ENCODE results near the gene TRABD2A. TPM values are rescaled to one million over a fixed set of nuclear protein-coding genes. Genes with fewer than 3 reads are reported as not detected.

TRABD2A gene, protein sequence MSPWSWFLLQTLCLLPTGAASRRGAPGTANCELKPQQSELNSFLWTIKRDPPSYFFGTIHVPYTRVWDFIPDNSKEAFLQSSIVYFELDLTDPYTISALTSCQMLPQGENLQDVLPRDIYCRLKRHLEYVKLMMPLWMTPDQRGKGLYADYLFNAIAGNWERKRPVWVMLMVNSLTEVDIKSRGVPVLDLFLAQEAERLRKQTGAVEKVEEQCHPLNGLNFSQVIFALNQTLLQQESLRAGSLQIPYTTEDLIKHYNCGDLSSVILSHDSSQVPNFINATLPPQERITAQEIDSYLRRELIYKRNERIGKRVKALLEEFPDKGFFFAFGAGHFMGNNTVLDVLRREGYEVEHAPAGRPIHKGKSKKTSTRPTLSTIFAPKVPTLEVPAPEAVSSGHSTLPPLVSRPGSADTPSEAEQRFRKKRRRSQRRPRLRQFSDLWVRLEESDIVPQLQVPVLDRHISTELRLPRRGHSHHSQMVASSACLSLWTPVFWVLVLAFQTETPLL
- 1 to 10 TPM; 2.2 to 7.4 (median 5.6) TPM for total RNA-seq

DNA sequence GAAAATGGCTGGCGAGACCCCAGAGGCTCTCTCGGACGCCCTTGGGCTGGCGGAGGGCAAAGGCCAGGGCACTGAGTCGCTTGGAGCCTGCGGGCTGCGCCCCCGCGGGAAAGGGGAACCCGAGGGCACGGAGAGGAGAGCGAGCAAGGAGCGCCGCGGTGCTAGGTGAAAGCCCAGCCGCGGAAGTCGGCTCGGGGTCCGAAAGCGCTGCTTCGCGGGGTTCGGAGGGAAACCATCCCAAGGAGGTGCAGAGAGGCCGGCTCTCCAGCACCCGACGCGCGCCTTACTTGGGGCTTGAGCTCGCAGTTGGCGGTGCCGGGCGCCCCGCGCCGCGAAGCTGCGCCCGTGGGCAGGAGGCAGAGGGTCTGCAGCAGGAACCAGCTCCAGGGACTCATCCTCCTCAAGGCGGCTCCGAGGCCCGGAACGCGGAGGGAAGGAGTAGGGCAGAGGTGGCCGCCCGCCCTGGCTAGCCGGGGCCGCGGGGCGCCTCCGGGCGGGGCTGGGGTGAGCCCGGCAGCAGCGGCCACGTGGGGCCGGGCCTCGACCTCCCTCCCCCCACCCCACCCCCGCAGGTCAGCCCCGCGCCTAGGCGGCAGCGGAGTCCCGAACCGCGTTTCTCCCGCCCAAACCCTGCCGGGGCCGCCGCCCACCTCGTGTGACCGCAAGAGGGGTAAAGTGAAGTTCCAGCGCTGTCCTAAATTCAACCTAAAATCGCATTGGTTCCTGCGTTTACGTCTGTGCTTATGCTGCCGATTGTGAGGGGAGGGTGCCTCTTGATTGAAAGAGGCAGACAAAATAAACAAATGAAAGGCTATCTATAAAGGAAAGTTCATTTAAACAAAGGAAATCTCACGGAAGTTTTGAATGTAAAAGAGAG, at the start of gene TRABD2A:
TRABD2A (minus strand) TSS at position 440 of the 877 bp plus-strand sequence; CDS start at position 395, 45 bp downstream.
- H3K4me3 ChIP-seq: peak within 1 kb of the TSS; percentile 43 to 85 (median 57)
- H3K4me1 ChIP-seq: peaks cover 0 to 6% of the 10 kb centered on the region in 2 donors
- no peaks in the 10 kb centered on the region for H3K36me3 ChIP-seq
- H3K27me3 ChIP-seq: peaks cover 6 to 7% of the 10 kb centered on the region in 2 donors
- TF ChIP-seq POLR2AphosphoS5 (IDR thresholded peaks at IDR 0.05) (no peak), POLR2A (IDR thresholded peaks at IDR 0.05) (no peak)
- TF ChIP-seq, protein P1, sequence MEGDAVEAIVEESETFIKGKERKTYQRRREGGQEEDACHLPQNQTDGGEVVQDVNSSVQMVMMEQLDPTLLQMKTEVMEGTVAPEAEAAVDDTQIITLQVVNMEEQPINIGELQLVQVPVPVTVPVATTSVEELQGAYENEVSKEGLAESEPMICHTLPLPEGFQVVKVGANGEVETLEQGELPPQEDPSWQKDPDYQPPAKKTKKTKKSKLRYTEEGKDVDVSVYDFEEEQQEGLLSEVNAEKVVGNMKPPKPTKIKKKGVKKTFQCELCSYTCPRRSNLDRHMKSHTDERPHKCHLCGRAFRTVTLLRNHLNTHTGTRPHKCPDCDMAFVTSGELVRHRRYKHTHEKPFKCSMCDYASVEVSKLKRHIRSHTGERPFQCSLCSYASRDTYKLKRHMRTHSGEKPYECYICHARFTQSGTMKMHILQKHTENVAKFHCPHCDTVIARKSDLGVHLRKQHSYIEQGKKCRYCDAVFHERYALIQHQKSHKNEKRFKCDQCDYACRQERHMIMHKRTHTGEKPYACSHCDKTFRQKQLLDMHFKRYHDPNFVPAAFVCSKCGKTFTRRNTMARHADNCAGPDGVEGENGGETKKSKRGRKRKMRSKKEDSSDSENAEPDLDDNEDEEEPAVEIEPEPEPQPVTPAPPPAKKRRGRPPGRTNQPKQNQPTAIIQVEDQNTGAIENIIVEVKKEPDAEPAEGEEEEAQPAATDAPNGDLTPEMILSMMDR (IDR thresholded peaks at IDR 0.05): no peak
- no peaks in the 10 kb centered on the region for H3K9me3 ChIP-seq
- no peak for DNase-seq (ENCODE audit: low spot score in 2 of 2)
- intact Hi-C loops (cut with DNase I; ENCODE audit: low total_unique reads): no loop called here
- peak within 1 kb of the TSS in 1 of 2 donors; percentile 49 for H3K27ac ChIP-seq

DNA sequence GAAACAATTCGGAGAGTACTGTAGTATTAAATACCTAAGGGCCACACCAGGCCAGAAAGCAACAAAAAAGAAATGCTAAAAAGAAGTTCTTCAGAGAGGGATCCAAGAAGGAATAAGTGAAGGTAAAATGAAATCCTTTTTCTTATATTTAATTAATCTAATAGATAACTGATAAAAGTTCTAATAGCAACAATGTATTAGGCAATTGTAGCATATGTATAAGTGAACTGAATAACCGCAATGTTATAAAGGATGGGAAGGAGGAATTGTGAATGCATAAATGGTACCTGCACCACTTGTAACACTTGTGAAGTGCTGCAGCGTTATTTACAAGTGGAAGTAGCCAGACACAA, 46.4 kb upstream of the TRABD2A start:
- DNase-seq (ENCODE audit: low spot score in 2 of 2): no peak
- H3K4me1 ChIP-seq: no peaks in the 10 kb centered on the region
- H3K36me3 ChIP-seq: no peaks in the 10 kb centered on the region
- TF ChIP-seq, protein P1 (IDR thresholded peaks at IDR 0.05): no peak
- no peak for TF ChIP-seq POLR2AphosphoS5 (IDR thresholded peaks at IDR 0.05)
- no peak for TF ChIP-seq POLR2A (IDR thresholded peaks at IDR 0.05)
- H3K4me3 ChIP-seq: peak overlapping the region in 1 of 3 donors; percentile 52
- intact Hi-C loops (cut with DNase I; ENCODE audit: low total_unique reads): no loop called here
- H3K27ac ChIP-seq: no peak overlapping the region
- H3K27me3 ChIP-seq: no peaks in the 10 kb centered on the region
- no peaks in the 10 kb centered on the region for H3K9me3 ChIP-seq

DNA sequence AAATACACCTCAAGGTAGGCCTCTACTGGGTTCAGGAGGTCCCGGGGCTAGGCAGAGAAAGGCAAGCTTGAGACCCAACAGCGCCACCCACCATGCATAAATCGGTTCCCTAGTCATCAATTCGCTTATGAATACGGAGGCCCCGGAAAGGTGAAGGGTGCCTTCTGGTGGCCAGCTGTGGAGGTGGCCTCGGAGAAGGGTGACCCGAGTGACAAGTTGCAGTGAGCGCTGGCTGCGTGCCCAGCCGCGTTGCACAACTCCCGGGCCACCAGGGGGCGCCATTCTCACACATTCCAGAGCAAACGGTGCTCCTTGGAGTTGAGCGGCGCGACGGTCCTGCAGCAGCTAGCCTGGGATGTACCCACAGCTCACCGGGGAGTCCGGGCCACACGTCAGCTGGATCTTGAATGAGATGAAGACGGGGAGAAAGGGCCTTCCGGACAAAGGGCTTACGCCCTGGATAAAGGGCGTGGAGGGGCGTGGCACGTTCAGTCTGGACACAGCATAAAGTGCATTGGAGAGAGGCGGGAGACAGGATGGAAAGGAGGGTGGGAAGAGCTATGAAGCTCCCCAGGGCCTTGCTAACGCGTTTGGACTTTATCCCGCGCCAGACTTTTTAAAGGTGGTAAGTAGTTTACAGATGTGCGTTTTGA, 45.0 kb upstream of the TRABD2A start:
- H3K27me3 ChIP-seq: no peaks in the 10 kb centered on the region
- TF ChIP-seq, protein P1 (IDR thresholded peaks at IDR 0.05): peak; percentile 97 to 99 (median 98)
- peak; percentile 81 to 89 (median 87) for TF ChIP-seq POLR2AphosphoS5 (IDR thresholded peaks at IDR 0.05)
- TF ChIP-seq POLR2A (IDR thresholded peaks at IDR 0.05): no peak
- H3K36me3 ChIP-seq: no peaks in the 10 kb centered on the region
- H3K27ac ChIP-seq: peak overlapping the region; percentile 65 to 68
- peak; percentile 95 to 98 for DNase-seq (ENCODE audit: low spot score in 2 of 2)
- no peaks in the 10 kb centered on the region for H3K9me3 ChIP-seq
- H3K4me1 ChIP-seq: no peaks in the 10 kb centered on the region
- intact Hi-C loops (cut with DNase I; ENCODE audit: low total_unique reads): no loop called here
- H3K4me3 ChIP-seq: peak overlapping the region; percentile 31 to 60 (median 52)

DNA sequence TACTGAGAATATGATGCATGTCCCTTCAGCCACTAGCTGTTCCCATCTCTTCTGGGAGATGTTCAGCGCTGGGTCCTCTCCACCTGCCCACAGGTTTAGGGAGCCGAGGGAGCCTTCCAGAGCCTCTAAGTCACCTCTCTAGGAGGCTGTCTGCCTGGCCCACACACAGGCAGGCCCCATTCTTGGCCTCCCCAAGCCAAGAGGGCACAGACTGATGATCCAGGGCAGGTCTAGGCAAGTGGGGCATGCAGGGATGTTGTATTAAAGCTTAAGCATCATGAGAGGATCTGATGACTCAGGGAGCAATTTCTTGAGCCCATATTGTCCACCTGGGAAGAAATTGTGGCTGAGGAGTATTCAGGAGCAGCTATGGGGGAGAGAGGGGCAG, 44.4 kb upstream of the TRABD2A start:
- H3K4me3 ChIP-seq: peak overlapping the region in 2 of 3 donors; percentile 52 to 60
- TF ChIP-seq POLR2AphosphoS5 (IDR thresholded peaks at IDR 0.05) (no peak), POLR2A (IDR thresholded peaks at IDR 0.05) (no peak)
- TF ChIP-seq, protein P1 (IDR thresholded peaks at IDR 0.05): no peak
- peak overlapping the region; percentile 65 to 68 for H3K27ac ChIP-seq
- peaks cover 0 to 2% of the 10 kb centered on the region in 2 donors for H3K4me1 ChIP-seq
- intact Hi-C loops (cut with DNase I; ENCODE audit: low total_unique reads): no loop called here
- no peaks in the 10 kb centered on the region for H3K27me3 ChIP-seq
- H3K9me3 ChIP-seq: no peaks in the 10 kb centered on the region
- no peak for DNase-seq (ENCODE audit: low spot score in 2 of 2)
- H3K36me3 ChIP-seq: no peaks in the 10 kb centered on the region

All from breast epithelium (tissue), 4 donors.